NCI-H524 (cell line): ENCODE measurements around the gene RNASEH2C.
"Not testable (repeated sequence)": the region's sequence is repeated elsewhere in the genome, so short reads cannot be mapped to it uniquely, and the experiment has no call there.

ENCODE experiments used
- DNase-seq, 2 experiments: peaks; one replicate each; lab custom pipeline; 2025; lab: John Stamatoyannopoulos, UW

RNASEH2C gene

GRCh38 chr11:65720211-65720934 is at the start of gene RNASEH2C:
Gene RNASEH2C, minus strand, starts transcription at chr11:65720798. Its CDS starts 40 bp downstream, at chr11:65720758.
- DNase-seq, result peak; percentile 69 to 84

- DNase-seq, result not testable (repeated sequence)
These were observed 47.2 kb upstream of the RNASEH2C start for GRCh38 chr11:65767806-65768205.

GRCh38 chr11:65767406-65767805 is 46.8 kb upstream of the RNASEH2C start:
- DNase-seq, result no peak

GRCh38 chr11:65766535-65766934 is 45.9 kb upstream of the RNASEH2C start:
- DNase-seq, result no peak

- no peak for DNase-seq
These were observed 43.8 kb upstream of the RNASEH2C start for GRCh38 chr11:65764434-65764833.

GRCh38 chr11:65762816-65763215 is 42.2 kb upstream of the RNASEH2C start:
- DNase-seq, result not testable (repeated sequence)

GRCh38 chr11:65762169-65762568 is 41.6 kb upstream of the RNASEH2C start:
- not testable (repeated sequence) for DNase-seq

- no peak for DNase-seq
These were observed 24.5 kb upstream of the RNASEH2C start for GRCh38 chr11:65745049-65745448.

GRCh38 chr11:65744699-65745042 is 24.1 kb upstream of the RNASEH2C start:
- DNase-seq, result no peak

- peak; percentile 47 to 69 for DNase-seq
These were observed 23.6 kb upstream of the RNASEH2C start for GRCh38 chr11:65744026-65744698.

GRCh38 chr11:65743681-65744025 is 23.1 kb upstream of the RNASEH2C start:
- no peak for DNase-seq

- no peak for DNase-seq
These were observed 21.8 kb upstream of the RNASEH2C start for GRCh38 chr11:65742353-65742752.

GRCh38 chr11:65741185-65741584 is 20.6 kb upstream of the RNASEH2C start:
- DNase-seq, result no peak

- no peak for DNase-seq
These were observed 18.4 kb upstream of the RNASEH2C start for GRCh38 chr11:65739022-65739421.

GRCh38 chr11:65736810-65737209 is 16.2 kb upstream of the RNASEH2C start:
- DNase-seq, result no peak

GRCh38 chr11:65735111-65735510 is 14.5 kb upstream of the RNASEH2C start:
- DNase-seq, result not testable (repeated sequence)

GRCh38 chr11:65730461-65730860 is 9.9 kb upstream of the RNASEH2C start:
- DNase-seq, result no peak

GRCh38 chr11:65727865-65728264 is 7.3 kb upstream of the RNASEH2C start:
- DNase-seq, result no peak

GRCh38 chr11:65726660-65727059 is 6.1 kb upstream of the RNASEH2C start:
- DNase-seq, result no peak

- DNase-seq, result peak in 1 of 2 experiments; percentile 45
These were observed 1.7 kb upstream of the RNASEH2C start for GRCh38 chr11:65722261-65722660.

- DNase-seq, result peak in 1 of 2 experiments; percentile 29
These were observed 757 bp downstream of the RNASEH2C start for GRCh38 chr11:65719871-65720210.

- no peak for DNase-seq
These were observed 1.6 kb downstream of the RNASEH2C start for GRCh38 chr11:65718964-65719492.

- no peak for DNase-seq
These were observed 2.1 kb downstream of the RNASEH2C start for GRCh38 chr11:65718531-65718930.

- DNase-seq, result no peak
These were observed 2.7 kb downstream of the RNASEH2C start for GRCh38 chr11:65717906-65718305.
